ENCODE measurements around the gene HSP90AB1. TPM values are rescaled to one million over a fixed set of nuclear protein-coding genes. Genes with fewer than 3 reads are reported as not detected.

HSP90AB1 gene
- total RNA-seq, 4 donors from 2014 or later = 556 to 669 (median 586) TPM

DNA sequence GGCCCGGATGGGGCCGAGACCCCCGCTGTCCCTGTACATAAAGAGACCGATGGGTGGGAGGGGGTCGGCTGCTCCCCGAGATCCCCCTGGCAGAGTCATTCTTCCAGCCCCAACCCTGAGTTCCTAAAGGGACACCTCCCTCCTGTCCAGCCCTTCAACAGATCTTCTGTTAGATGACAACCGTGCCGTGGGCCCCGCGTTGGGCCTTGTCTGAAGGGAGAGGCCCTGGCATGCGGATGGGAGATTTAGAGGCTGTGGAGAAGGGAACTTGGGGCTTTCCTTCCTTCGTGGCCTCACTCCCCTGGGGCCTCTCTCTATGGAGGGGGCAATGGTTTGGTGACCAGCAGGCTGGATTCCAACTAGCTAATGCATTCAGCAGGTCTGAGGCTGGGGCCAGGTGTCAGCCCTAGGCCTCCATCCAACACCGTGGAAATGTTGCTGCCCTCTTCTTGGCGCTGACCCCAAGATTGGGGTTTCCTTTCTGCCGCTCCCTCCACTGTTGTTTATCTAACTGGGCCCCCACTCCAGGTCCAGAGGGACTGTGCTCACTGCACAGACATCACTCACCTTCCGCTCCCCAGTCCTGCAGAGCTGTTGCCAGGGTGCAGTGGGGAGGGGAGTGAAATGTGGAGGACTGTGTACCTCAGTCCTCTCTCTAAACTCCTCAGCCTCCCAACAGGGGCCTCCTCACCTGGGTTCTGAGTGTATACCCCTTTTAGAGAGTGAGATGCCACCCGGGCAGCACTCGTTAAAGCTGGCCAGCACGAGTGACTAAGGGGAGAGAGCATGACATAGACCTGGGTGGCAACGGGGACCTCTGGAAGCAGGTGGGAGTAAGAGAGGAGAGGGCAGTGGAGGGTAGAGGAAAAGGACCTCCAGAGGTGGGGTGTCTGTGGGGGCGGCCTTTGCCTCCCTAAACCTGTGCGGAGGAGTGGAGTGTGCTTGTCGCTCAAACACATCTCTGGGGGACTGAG is 30.1 kb downstream of the HSP90AB1 start:
- DNase-seq = no peak
- TF ChIP-seq POLR2A (IDR thresholded peaks at IDR 0.05) = no peak
- TF ChIP-seq, protein P1, sequence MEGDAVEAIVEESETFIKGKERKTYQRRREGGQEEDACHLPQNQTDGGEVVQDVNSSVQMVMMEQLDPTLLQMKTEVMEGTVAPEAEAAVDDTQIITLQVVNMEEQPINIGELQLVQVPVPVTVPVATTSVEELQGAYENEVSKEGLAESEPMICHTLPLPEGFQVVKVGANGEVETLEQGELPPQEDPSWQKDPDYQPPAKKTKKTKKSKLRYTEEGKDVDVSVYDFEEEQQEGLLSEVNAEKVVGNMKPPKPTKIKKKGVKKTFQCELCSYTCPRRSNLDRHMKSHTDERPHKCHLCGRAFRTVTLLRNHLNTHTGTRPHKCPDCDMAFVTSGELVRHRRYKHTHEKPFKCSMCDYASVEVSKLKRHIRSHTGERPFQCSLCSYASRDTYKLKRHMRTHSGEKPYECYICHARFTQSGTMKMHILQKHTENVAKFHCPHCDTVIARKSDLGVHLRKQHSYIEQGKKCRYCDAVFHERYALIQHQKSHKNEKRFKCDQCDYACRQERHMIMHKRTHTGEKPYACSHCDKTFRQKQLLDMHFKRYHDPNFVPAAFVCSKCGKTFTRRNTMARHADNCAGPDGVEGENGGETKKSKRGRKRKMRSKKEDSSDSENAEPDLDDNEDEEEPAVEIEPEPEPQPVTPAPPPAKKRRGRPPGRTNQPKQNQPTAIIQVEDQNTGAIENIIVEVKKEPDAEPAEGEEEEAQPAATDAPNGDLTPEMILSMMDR (IDR thresholded peaks at IDR 0.05) = no peak
- WGBS, 2 donors = 78% methylated on average over 12 to 23 of the region's 23 CpGs
- Histone ChIP-seq H3K27me3 (peaks cover 10% of the 10 kb centered on the region), H3K36me3 (no peaks in the 10 kb centered on the region), H3K9me3 (no peaks in the 10 kb centered on the region), H3K4me1 (peaks cover 0 to 9% of the 10 kb centered on the region in 2 donors), H3K27ac (no peak overlapping the region), H3K4me3 (replicated peaks in 1 of 3) (no peak overlapping the region)
- intact Hi-C loops (cut with DNase I) = no loop called here

DNA sequence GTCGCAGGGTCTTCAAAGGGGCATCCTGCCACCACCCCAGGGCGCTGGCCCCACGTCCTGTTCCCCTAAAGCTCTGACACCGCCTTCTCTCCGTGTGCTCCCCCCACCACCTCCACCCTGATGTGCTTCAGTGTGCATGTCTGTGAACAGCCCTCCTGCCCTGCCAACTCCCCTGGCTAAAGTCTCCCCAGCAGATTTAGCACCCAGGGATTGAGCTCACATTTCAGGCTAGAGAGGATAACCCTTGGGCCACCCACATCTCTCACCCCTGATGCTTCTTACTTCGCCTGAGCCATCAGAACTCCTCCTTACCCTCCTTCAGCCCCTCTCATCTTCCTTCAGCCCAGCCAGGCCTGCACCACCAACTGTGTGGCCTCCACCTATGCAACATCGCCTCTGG is 30.9 kb downstream of the HSP90AB1 start:
- TF ChIP-seq, protein P1 (IDR thresholded peaks at IDR 0.05) = no peak
- no peak for TF ChIP-seq POLR2A (IDR thresholded peaks at IDR 0.05)
- 74 to 82% methylated on average over 7 of the region's 7 CpGs for WGBS, 2 donors
- Histone ChIP-seq H3K4me3 (replicated peaks in 1 of 3) (no peak overlapping the region), H3K27ac (no peak overlapping the region), H3K4me1 (peaks cover 0 to 9% of the 10 kb centered on the region in 2 donors), H3K36me3 (no peaks in the 10 kb centered on the region), H3K9me3 (no peaks in the 10 kb centered on the region), H3K27me3 (peaks cover 10% of the 10 kb centered on the region)
- intact Hi-C loops (cut with DNase I) = no loop called here
- DNase-seq = no peak

DNA sequence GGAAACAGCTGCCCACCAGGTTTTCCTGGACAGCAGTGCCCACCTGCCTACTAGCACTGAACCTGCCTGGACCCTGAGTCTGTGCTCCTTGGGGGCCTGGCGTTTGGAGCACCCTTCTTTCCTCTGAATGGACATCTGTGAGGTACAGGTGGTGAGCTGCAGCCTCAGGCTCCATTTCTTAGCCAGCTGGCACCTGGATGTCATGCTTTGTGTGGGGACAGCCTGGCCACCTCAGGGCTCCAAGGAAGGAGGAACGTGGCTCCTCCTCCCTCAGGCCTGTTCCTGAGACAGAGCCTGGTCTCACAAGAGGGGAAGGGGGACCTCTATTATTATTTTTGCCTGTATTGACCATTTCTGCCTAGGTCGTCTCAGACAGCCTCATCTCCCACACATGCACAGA is 31.4 kb downstream of the HSP90AB1 start:
- intact Hi-C loops (cut with DNase I) = no loop called here
- WGBS, 2 donors = 67 to 75% methylated on average over 2 to 3 of the region's 3 CpGs

DNA sequence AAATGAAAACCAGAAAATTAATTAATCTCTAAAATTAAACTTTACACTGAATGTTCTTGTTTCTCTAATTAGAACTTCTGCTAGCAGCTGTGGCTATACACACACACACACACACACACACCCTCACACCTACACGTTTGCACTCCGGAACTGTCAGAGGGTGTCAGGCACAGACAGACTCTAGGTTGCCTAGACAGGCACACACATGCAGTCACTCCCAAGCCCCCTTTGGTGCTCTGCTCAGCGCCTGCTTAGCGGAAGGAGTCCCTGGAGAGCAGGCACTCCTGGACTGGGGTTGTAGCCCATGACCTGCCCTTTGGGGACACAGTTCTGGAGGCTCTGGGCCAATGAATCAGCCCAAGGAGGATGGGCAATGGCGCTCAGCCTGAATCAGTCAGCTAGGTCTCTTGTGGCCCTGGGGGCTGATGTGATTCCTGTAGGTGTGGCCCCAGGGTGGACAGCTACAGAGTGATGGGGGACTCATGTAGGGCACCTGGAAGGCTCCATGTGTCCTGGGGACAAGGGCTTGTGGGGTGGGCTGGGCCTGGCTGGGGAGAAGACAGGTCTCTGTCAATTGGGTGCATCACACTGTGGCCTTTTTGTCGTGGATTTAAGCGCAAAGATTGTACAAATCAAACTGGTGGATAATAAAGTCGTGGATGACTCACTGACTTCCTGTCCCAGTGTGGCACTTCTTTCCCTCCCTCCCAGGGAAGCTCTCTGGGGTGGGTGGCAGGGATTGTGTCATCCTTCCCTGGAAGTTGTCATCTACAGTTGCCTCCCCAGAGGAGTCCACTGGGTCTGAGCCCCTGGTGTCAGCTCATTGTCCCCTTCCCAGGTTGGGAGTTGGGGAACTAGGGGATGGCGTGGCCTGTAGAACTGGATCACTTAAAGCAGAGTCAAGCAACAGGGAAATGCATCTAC is 32.1 kb downstream of the HSP90AB1 start:
- H3K27ac ChIP-seq = no peak overlapping the region
- H3K27me3 ChIP-seq = peaks cover 10% of the 10 kb centered on the region
- no peaks in the 10 kb centered on the region for H3K36me3 ChIP-seq
- intact Hi-C loops (cut with DNase I) = no loop called here
- no peak overlapping the region for H3K4me3 ChIP-seq (replicated peaks in 1 of 3)
- no peak for DNase-seq
- no peaks in the 10 kb centered on the region for H3K9me3 ChIP-seq
- peaks cover 0 to 9% of the 10 kb centered on the region in 2 donors for H3K4me1 ChIP-seq
- TF ChIP-seq, protein P1 (IDR thresholded peaks at IDR 0.05) = no peak
- TF ChIP-seq POLR2A (IDR thresholded peaks at IDR 0.05) = no peak
- WGBS, 2 donors = 76% methylated on average over 9 of the region's 9 CpGs

More for the DNA sequence above, 31.4 kb downstream of the HSP90AB1 start:
- Histone ChIP-seq H3K4me3 (replicated peaks in 1 of 3) (no peak overlapping the region), H3K27ac (no peak overlapping the region), H3K36me3 (no peaks in the 10 kb centered on the region), H3K27me3 (peaks cover 10% of the 10 kb centered on the region), H3K9me3 (no peaks in the 10 kb centered on the region), H3K4me1 (peaks cover 0 to 9% of the 10 kb centered on the region in 2 donors)
- TF ChIP-seq, protein P1 (IDR thresholded peaks at IDR 0.05) = no peak
- no peak for TF ChIP-seq POLR2A (IDR thresholded peaks at IDR 0.05)
- DNase-seq = no peak
